Stomach (tissue), 4 donors: ENCODE data around the gene CDKN2AIPNL.

Source experiments
- CTCF ChIP-seq, 7 experiments: fragments of 450-650 bp in 4 of 7; fragments of 200-600 bp in 3 of 7; sonication (generic) in 3 of 7; IDR thresholded peaks; one replicate each; pipeline ENCODE4 v1.5.1; 2016 to 2019; ENCODE audit warnings: antibody characterized with exemption in 7 of 7, control low read depth in 2 of 7, mild to moderate bottlenecking in 1 of 7
- POLR2A ChIP-seq, 4 donors: fragments of 450-650 bp; IDR thresholded peaks; one replicate each; pipeline ENCODE4 v1.6.1; 2016; ENCODE audit warnings: antibody characterized with exemption in 4 of 4, control low read depth in 2 of 4, mild to moderate bottlenecking in 1 of 4, moderate library complexity in 1 of 4

GRCh38 chr5:134426361-134426760, 14.7 kb upstream of the CDKN2AIPNL start:
- TF ChIP-seq POLR2A (IDR thresholded peaks at IDR 0.05), result no peak
- TF ChIP-seq CTCF (IDR thresholded peaks at IDR 0.05), result no peak
